Vagina (tissue), 2 donors: Measurements from ENCODE around the gene UHRF2. TPM values are rescaled to one million over a fixed set of nuclear protein-coding genes. Genes with fewer than 3 reads are reported as not detected.

Source experiments
- DNase-seq, 2 donors: peaks; one replicate each; pipeline ENCODE4 v3.0.0-alpha.2; 2017; ENCODE audit errors: extremely low spot score in 2 of 2
- H3K27ac ChIP-seq: fragments of 200-600 bp; sonication (generic); one replicate; pipeline ENCODE4 v1.5.1; 2019
- H3K27me3 ChIP-seq: fragments of 200-600 bp; sonication (generic); one replicate; pipeline ENCODE4 v1.5.1; 2019
- H3K36me3 ChIP-seq, 2 donors: fragments of 200-600 bp; sonication (generic); one replicate each; pipeline ENCODE4 v1.5.1; 2017 to 2019
- H3K4me1 ChIP-seq: fragments of 200-600 bp; sonication (generic); one replicate; pipeline ENCODE4 v1.5.1; 2019
- H3K4me3 ChIP-seq, 2 donors: fragments of 200-600 bp; sonication (generic); 1 replicate in 1 of 2; 2 replicates in 1 of 2; pipeline ENCODE4 v1.5.1; 2016 to 2019
- H3K9me3 ChIP-seq: fragments of 200-600 bp; sonication (generic); one replicate; pipeline ENCODE4 v1.5.1; 2019
- POLR2A ChIP-seq, 2 donors: fragments of 450-650 bp; IDR thresholded peaks; one replicate each; pipeline ENCODE4 v1.6.1; 2017; ENCODE audit warnings: antibody characterized with exemption in 2 of 2, mild to moderate bottlenecking in 2 of 2, moderate library complexity in 2 of 2
- POLR2AphosphoS5 ChIP-seq, 2 donors: sonication (generic); formaldehyde crosslinking; IDR thresholded peaks; one replicate each; pipeline ENCODE4 v1.9.0; 2017; ENCODE audit warnings: antibody characterized with exemption in 2 of 2, mild to moderate bottlenecking in 2 of 2, low read depth in 1 of 2; ENCODE audit not compliant: insufficient read depth in 1 of 2
- intact Hi-C: fragments of 100-400 bp; cut with DNase I; formaldehyde crosslinking; loops from one replicate; pipeline ENCODE4 v1.15.1; 2023
- small RNA-seq: library from RNA; depleted of rRNA; stranded (forward); fragments of <200 nt; gene quantifications from one replicate; pipeline ENCODE3, GENCODE V24; 2016
- total RNA-seq: library from RNA; depleted of rRNA; stranded (reverse); fragments of >200 nt; gene quantifications from one replicate; pipeline ENCODE4 v1.2.3, GENCODE V29; 2016
- TF ChIP-seq, protein P1 (sequence below), 3 experiments: fragments of 450-650 bp in 2 of 3; fragments of 200-600 bp in 1 of 3; sonication (generic) in 1 of 3; IDR thresholded peaks; one replicate each; pipeline ENCODE4 v1.5.1; 2017 to 2019; ENCODE audit warnings: antibody characterized with exemption in 3 of 3, mild to moderate bottlenecking in 2 of 3, moderate library complexity in 2 of 3

The UHRF2 gene
- total RNA-seq, 1 donor from 2014 or later: 70.0 TPM

DNA sequence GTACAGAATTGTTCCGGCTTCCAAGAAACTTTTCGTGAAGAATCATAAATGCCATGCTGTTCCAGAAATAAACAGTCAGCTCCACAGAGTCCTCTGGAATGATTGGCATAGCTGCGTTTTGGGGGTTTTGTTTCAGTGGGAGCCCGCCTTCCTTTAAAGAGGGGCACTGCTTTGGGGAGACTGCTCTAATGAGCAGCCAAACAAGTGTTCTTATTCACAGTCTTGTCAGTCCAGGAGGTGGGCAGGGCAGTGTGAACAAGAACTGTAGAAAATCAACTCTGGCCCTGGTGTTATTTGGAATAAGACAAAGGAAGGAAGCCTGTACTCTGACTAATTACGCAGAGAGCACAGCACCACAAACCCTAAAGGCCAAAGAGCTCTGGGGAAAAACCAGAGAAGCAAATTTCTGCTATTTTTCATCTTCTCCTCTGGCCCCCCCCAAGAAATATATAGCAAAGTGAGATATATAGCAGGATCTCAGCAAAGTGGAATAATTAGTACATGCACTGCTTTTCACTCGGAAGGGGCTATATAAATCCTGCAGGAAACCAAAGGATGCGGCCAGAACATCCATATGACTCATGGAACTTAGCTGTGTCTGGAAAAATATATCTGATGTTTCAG, 139.6 kb downstream of the UHRF2 start:
- Histone ChIP-seq H3K4me1 (peaks cover 5% of the 10 kb centered on the region), H3K27me3 (no peaks in the 10 kb centered on the region), H3K4me3 (no peak overlapping the region), H3K36me3 (no peaks in the 10 kb centered on the region), H3K27ac (no peak overlapping the region), H3K9me3 (no peaks in the 10 kb centered on the region)
- TF ChIP-seq POLR2AphosphoS5 (IDR thresholded peaks at IDR 0.05; ENCODE audit: insufficient read depth in 1 of 2, low read depth in 1 of 2) (no peak), POLR2A (IDR thresholded peaks at IDR 0.05) (no peak)
- TF ChIP-seq, protein P1, sequence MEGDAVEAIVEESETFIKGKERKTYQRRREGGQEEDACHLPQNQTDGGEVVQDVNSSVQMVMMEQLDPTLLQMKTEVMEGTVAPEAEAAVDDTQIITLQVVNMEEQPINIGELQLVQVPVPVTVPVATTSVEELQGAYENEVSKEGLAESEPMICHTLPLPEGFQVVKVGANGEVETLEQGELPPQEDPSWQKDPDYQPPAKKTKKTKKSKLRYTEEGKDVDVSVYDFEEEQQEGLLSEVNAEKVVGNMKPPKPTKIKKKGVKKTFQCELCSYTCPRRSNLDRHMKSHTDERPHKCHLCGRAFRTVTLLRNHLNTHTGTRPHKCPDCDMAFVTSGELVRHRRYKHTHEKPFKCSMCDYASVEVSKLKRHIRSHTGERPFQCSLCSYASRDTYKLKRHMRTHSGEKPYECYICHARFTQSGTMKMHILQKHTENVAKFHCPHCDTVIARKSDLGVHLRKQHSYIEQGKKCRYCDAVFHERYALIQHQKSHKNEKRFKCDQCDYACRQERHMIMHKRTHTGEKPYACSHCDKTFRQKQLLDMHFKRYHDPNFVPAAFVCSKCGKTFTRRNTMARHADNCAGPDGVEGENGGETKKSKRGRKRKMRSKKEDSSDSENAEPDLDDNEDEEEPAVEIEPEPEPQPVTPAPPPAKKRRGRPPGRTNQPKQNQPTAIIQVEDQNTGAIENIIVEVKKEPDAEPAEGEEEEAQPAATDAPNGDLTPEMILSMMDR (IDR thresholded peaks at IDR 0.05): no peak
- intact Hi-C loops: no loop called here
- no peak for DNase-seq

DNA sequence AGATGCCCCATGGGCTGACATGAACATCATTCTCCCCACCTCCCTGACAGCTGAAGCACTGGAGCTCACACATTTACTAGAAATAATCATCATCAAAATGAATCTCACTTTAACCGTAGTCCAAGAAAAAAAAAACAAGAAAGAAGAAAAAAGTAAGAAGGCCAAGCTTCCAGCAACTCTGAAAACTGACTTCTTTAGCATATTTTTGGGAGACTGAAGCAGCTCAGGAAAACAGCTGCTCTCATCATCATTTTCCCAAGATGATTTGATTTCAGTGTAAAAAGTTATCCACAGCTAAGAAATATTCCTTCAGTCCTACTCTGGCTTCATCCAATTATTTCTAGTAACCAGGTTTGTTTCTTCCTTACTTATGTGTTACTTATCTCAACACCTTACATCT, 140.9 kb downstream of the UHRF2 start:
- no peak overlapping the region for H3K27ac ChIP-seq
- H3K4me3 ChIP-seq: no peak overlapping the region
- intact Hi-C loops: no loop called here

More for the DNA sequence above, 140.9 kb downstream of the UHRF2 start:
- Histone ChIP-seq H3K36me3 (no peaks in the 10 kb centered on the region), H3K9me3 (no peaks in the 10 kb centered on the region), H3K27me3 (no peaks in the 10 kb centered on the region), H3K4me1 (peaks cover 5% of the 10 kb centered on the region)
- no peak for TF ChIP-seq POLR2A (IDR thresholded peaks at IDR 0.05)
- TF ChIP-seq POLR2AphosphoS5 (IDR thresholded peaks at IDR 0.05; ENCODE audit: insufficient read depth in 1 of 2, low read depth in 1 of 2): no peak
- TF ChIP-seq, protein P1 (IDR thresholded peaks at IDR 0.05): no peak
- no peak for DNase-seq

Small RNAs within 50 kb of the gene (small RNA-seq; reads per million reads assigned to genes)
- not detected for gene RN7SL25P

Other genes with a start within 250 kb of the UHRF2 start
- gene IL33, start 197.4 kb upstream of the UHRF2 start, total RNA-seq: 35.4 TPM
- not detected for gene TPD52L3, start 84.8 kb upstream of the UHRF2 start, total RNA-seq
- gene GLDC, start 232.5 kb downstream of the UHRF2 start, total RNA-seq: 0.49 TPM